ENCODE data around the gene ATP6V1A. TPM values are rescaled to one million over a fixed set of nuclear protein-coding genes. Genes with fewer than 3 reads are reported as not detected.

The ATP6V1A gene
- total RNA-seq, 1 experiment from 2014 or later: 73.4 TPM

DNA sequence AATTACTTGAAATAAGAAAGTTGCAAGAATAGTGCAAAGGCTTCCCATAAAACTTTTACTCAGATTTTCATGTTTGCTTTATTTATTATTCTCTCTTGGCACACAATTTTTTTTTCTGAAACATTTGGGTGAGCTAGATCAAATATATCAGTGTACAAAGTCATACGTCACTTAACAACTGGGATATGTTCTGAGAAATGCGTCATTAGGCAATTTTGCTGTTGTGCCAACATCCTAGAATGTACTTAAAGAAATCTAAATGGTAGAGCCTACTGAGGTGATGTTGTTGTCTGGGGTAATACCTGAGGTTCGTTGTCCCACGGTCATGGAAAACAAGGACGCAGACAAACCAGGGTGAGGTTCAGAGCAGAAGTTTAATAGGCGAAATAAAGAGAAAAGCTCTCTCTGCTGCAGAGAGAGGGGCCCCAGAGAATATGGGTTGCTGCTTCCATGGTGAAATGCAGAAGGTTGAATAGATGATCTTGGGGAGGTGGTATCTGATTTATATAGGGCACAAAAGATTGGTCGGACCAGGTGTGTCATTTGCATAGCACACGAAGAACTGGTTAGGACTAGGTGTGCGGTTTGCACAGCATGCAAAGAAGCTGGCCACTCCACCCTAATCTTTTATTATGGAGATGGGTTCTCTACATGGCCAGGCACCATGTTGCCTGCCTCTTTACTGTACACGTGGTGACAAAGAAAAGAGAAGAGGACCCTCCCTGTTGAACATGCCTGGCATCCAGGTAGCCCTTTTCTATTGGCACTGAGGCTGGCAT lies 82.9 kb downstream of the ATP6V1A start:
- Histone ChIP-seq H3K4ac (ENCODE audit: low read depth, low read length) (no peak overlapping the region), H3T11ph (ENCODE audit: low read length) (no peak overlapping the region), H3K9me3 (ENCODE audit: control insufficient read depth, low read depth, low read length) (no peaks in the 10 kb centered on the region), H2AFZ (ENCODE audit: low read length) (no peak overlapping the region), H2BK15ac (ENCODE audit: low read depth, low read length) (no peak overlapping the region), H3K4me1 (ENCODE audit: insufficient read depth, low read length) (peaks cover 10% of the 10 kb centered on the region; the same call in 1 of the 2 replicates), H2BK20ac (ENCODE audit: low read depth, low read length, poor library complexity, severe bottlenecking) (no peak overlapping the region), H3K14ac (ENCODE audit: insufficient read depth, low read length) (no peak overlapping the region), H2BK120ac (ENCODE audit: low read depth, low read length, poor library complexity, severe bottlenecking) (no peak overlapping the region), H3K27ac (ENCODE audit: insufficient read length, low read depth, low read length) (no peak overlapping the region), H4K91ac (ENCODE audit: insufficient read length, low read depth, low read length) (no peak overlapping the region), H2AK5ac (ENCODE audit: insufficient read length, low read length) (no peak overlapping the region), H3K79me2 (ENCODE audit: insufficient read depth, low read length) (no peaks in the 10 kb centered on the region), H3K56ac (ENCODE audit: insufficient read length, low read depth, low read length) (no peak overlapping the region), H4K20me1 (ENCODE audit: control insufficient read depth, insufficient read depth, insufficient read length) (no peaks in the 10 kb centered on the region), H3K9ac (ENCODE audit: extremely low read depth, insufficient read length, low read length) (no peak overlapping the region), H3K79me1 (ENCODE audit: insufficient read depth, low read depth, low read length, poor library complexity, severe bottlenecking) (no peaks in the 10 kb centered on the region), H3K4me2 (ENCODE audit: insufficient read depth, insufficient read length, low read length) (no peak overlapping the region), H3K18ac (ENCODE audit: insufficient read length, low read depth, low read length) (no peak overlapping the region), H4K5ac (ENCODE audit: insufficient read length, low read depth, low read length) (no peak overlapping the region), H3K27me3 (ENCODE audit: insufficient read depth, low read length) (no peaks in the 10 kb centered on the region), H3K23me2 (ENCODE audit: insufficient read length, low read depth, low read length, poor library complexity, severe bottlenecking) (no peaks in the 10 kb centered on the region), H2BK12ac (ENCODE audit: insufficient read length, low read depth, low read length) (no peak overlapping the region), H3K23ac (ENCODE audit: insufficient read length, low read depth, low read length) (no peak overlapping the region), H4K8ac (replicated peaks; ENCODE audit: insufficient read length, low read depth, low read length) (no peak overlapping the region), H2BK5ac (ENCODE audit: insufficient read length, low read length) (no peak overlapping the region)
- H3K4me1 Mint-ChIP-seq: peaks cover 11 to 16% of the 10 kb centered on the region in 2 experiments
- WGBS (ENCODE audit: extremely low coverage, insufficient read length, low lambda C conversion rate): no CpG with 5 or more reads among the region's 10 CpGs
- H3K4me3 Mint-ChIP-seq: no peak overlapping the region
- H3K9me3 Mint-ChIP-seq: no peaks in the 10 kb centered on the region
- no peaks in the 10 kb centered on the region for H3K27me3 Mint-ChIP-seq (ENCODE audit: low read depth)
- DNase-seq: no peak
- no peak overlapping the region for H3K27ac Mint-ChIP-seq
- TF ChIP-seq, protein P1, sequence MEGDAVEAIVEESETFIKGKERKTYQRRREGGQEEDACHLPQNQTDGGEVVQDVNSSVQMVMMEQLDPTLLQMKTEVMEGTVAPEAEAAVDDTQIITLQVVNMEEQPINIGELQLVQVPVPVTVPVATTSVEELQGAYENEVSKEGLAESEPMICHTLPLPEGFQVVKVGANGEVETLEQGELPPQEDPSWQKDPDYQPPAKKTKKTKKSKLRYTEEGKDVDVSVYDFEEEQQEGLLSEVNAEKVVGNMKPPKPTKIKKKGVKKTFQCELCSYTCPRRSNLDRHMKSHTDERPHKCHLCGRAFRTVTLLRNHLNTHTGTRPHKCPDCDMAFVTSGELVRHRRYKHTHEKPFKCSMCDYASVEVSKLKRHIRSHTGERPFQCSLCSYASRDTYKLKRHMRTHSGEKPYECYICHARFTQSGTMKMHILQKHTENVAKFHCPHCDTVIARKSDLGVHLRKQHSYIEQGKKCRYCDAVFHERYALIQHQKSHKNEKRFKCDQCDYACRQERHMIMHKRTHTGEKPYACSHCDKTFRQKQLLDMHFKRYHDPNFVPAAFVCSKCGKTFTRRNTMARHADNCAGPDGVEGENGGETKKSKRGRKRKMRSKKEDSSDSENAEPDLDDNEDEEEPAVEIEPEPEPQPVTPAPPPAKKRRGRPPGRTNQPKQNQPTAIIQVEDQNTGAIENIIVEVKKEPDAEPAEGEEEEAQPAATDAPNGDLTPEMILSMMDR (conservative IDR thresholded peaks at IDR 0.05): no peak
- H3K36me3 Mint-ChIP-seq (ENCODE audit: insufficient read depth in 1 of 3, low read depth in 3 of 3): no peaks in the 10 kb centered on the region
